Measurements from ENCODE around the gene MRPL32.

- TF ChIP-seq, protein P1, sequence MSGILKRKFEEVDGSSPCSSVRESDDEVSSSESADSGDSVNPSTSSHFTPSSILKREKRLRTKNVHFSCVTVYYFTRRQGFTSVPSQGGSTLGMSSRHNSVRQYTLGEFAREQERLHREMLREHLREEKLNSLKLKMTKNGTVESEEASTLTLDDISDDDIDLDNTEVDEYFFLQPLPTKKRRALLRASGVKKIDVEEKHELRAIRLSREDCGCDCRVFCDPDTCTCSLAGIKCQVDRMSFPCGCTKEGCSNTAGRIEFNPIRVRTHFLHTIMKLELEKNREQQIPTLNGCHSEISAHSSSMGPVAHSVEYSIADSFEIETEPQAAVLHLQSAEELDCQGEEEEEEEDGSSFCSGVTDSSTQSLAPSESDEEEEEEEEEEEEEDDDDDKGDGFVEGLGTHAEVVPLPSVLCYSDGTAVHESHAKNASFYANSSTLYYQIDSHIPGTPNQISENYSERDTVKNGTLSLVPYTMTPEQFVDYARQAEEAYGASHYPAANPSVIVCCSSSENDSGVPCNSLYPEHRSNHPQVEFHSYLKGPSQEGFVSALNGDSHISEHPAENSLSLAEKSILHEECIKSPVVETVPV (CRISPR knock-in tag; IDR thresholded peaks at IDR 0.05) = no peak
- TF ChIP-seq, protein P2, sequence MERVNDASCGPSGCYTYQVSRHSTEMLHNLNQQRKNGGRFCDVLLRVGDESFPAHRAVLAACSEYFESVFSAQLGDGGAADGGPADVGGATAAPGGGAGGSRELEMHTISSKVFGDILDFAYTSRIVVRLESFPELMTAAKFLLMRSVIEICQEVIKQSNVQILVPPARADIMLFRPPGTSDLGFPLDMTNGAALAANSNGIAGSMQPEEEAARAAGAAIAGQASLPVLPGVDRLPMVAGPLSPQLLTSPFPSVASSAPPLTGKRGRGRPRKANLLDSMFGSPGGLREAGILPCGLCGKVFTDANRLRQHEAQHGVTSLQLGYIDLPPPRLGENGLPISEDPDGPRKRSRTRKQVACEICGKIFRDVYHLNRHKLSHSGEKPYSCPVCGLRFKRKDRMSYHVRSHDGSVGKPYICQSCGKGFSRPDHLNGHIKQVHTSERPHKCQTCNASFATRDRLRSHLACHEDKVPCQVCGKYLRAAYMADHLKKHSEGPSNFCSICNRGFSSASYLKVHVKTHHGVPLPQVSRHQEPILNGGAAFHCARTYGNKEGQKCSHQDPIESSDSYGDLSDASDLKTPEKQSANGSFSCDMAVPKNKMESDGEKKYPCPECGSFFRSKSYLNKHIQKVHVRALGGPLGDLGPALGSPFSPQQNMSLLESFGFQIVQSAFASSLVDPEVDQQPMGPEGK (CRISPR knock-in tag; IDR thresholded peaks at IDR 0.05; ENCODE audit: borderline replicate concordance) = no peak
- TF ChIP-seq, protein P3, sequence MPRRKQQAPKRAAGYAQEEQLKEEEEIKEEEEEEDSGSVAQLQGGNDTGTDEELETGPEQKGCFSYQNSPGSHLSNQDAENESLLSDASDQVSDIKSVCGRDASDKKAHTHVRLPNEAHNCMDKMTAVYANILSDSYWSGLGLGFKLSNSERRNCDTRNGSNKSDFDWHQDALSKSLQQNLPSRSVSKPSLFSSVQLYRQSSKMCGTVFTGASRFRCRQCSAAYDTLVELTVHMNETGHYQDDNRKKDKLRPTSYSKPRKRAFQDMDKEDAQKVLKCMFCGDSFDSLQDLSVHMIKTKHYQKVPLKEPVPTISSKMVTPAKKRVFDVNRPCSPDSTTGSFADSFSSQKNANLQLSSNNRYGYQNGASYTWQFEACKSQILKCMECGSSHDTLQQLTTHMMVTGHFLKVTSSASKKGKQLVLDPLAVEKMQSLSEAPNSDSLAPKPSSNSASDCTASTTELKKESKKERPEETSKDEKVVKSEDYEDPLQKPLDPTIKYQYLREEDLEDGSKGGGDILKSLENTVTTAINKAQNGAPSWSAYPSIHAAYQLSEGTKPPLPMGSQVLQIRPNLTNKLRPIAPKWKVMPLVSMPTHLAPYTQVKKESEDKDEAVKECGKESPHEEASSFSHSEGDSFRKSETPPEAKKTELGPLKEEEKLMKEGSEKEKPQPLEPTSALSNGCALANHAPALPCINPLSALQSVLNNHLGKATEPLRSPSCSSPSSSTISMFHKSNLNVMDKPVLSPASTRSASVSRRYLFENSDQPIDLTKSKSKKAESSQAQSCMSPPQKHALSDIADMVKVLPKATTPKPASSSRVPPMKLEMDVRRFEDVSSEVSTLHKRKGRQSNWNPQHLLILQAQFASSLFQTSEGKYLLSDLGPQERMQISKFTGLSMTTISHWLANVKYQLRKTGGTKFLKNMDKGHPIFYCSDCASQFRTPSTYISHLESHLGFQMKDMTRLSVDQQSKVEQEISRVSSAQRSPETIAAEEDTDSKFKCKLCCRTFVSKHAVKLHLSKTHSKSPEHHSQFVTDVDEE (CRISPR knock-in tag; IDR thresholded peaks at IDR 0.05) = no peak
- no peak for TF ChIP-seq ZNF8 (CRISPR knock-in tag; IDR thresholded peaks at IDR 0.05)
- no peak for TF ChIP-seq ZNF70 (CRISPR knock-in tag; IDR thresholded peaks at IDR 0.05)
- TF ChIP-seq ZFP30 (CRISPR knock-in tag; IDR thresholded peaks at IDR 0.05) = no peak
- TF ChIP-seq, protein P4, sequence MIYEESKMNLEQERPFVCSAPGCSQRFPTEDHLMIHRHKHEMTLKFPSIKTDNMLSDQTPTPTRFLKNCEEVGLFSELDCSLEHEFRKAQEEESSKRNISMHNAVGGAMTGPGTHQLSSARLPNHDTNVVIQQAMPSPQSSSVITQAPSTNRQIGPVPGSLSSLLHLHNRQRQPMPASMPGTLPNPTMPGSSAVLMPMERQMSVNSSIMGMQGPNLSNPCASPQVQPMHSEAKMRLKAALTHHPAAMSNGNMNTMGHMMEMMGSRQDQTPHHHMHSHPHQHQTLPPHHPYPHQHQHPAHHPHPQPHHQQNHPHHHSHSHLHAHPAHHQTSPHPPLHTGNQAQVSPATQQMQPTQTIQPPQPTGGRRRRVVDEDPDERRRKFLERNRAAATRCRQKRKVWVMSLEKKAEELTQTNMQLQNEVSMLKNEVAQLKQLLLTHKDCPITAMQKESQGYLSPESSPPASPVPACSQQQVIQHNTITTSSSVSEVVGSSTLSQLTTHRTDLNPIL (CRISPR knock-in tag; IDR thresholded peaks at IDR 0.05; ENCODE audit: low read depth) = no peak
- no peak for TF ChIP-seq ZFP3 (CRISPR knock-in tag; IDR thresholded peaks at IDR 0.05)
- no peak for TF ChIP-seq TCF4 (CRISPR knock-in tag; IDR thresholded peaks at IDR 0.05; ENCODE audit: borderline replicate concordance)
- no peak for TF ChIP-seq RARB (CRISPR knock-in tag; IDR thresholded peaks at IDR 0.05)
- TF ChIP-seq BACH2 (CRISPR knock-in tag; IDR thresholded peaks at IDR 0.05; ENCODE audit: borderline replicate concordance) = no peak
Observed at GRCh38 chr7:42922017-42922753, 10.0 kb upstream of the MRPL32 start.
